GM20000 (cell line): ENCODE data around the gene ST3GAL2.
"Not testable (repeated sequence)": the region's sequence is repeated elsewhere in the genome, so short reads cannot be mapped to it uniquely, and the experiment has no call there.

Experiments used
- DNase-seq: peaks from one replicate; pipeline ENCODE4 v3.0.0; 2012; ENCODE audit warnings: low spot score
- TF ChIP-seq, protein P1 (sequence below): IDR thresholded peaks from 2 replicates; pipeline ENCODE4 v1.5.1; 2012; ENCODE audit warnings: mild to moderate bottlenecking, control low read depth; ENCODE audit errors: extremely low read depth, missing control alignments

The ST3GAL2 gene

GRCh38 chr16:70417661-70418060, 21.2 kb downstream of the ST3GAL2 start:
- DNase-seq = no peak
- TF ChIP-seq, protein P1, sequence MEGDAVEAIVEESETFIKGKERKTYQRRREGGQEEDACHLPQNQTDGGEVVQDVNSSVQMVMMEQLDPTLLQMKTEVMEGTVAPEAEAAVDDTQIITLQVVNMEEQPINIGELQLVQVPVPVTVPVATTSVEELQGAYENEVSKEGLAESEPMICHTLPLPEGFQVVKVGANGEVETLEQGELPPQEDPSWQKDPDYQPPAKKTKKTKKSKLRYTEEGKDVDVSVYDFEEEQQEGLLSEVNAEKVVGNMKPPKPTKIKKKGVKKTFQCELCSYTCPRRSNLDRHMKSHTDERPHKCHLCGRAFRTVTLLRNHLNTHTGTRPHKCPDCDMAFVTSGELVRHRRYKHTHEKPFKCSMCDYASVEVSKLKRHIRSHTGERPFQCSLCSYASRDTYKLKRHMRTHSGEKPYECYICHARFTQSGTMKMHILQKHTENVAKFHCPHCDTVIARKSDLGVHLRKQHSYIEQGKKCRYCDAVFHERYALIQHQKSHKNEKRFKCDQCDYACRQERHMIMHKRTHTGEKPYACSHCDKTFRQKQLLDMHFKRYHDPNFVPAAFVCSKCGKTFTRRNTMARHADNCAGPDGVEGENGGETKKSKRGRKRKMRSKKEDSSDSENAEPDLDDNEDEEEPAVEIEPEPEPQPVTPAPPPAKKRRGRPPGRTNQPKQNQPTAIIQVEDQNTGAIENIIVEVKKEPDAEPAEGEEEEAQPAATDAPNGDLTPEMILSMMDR = no peak

DNA sequence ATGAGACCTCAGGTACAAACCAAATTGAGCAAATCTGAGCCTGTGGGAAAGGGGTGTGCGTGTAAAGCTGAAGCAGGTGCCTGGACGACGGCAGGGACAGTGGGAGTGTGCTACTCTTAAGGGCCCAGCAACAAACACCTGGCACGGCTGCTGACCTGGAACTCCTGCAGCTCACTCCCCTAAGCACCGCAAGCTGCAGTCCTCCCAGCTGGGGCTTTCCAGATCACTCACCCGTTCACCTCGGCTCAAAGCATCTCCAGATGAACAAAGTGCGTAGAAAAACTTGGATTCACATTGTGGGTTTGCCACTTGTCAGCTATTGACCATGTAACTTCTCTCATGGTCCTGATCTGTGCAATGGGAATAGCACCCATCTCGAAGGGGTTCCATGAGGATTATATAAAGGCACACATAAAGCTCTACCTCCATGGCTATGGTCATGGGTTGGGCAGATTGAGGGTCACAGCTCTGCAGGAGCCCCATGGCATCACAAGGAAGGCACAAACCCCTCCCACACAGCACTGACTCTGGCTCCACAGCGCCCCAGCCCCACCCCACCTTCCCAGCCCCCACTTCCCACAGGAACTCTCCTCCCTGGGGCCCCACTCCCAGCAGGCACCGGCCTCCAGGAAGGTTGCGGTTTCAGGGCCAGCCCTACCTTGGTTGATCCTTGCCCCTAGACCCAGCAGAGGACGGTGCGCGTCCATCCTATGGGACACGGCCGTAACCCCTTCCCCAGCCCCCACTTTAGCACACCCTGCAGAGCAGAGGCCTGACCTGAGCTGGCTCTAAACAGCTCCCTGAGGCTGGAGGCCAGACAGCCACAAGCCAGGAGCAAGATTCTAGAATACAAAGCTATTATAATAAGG, 21.9 kb downstream of the ST3GAL2 start:
- TF ChIP-seq, protein P1 = no peak
- peak; percentile 65 for DNase-seq

DNA sequence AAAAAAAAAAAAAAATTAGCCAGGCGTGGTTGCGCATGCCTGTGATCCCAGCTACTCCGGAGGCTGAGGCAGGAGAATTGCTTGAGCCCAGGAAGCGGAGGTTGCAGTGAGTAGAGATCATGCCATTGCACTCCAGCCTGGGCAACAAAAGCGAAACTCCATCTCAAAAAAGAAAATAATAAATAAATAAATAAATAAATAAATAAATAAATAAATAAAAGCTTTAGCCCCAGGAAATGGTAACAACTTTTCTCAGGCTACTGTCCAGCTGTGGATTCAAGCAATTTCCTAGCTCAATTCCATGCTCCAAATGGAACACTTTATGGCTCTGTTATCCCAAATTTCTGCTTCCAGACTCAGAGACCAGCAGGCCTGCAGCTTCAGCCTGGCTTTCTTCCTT, 25.3 kb downstream of the ST3GAL2 start:
- DNase-seq = not testable (repeated sequence)

GRCh38 chr16:70412385-70412784, 26.5 kb downstream of the ST3GAL2 start:
- TF ChIP-seq, protein P1 = no peak
- DNase-seq = no peak

GRCh38 chr16:70410734-70411133, 28.2 kb downstream of the ST3GAL2 start:
- TF ChIP-seq, protein P1 = no peak
- DNase-seq = no peak

DNA sequence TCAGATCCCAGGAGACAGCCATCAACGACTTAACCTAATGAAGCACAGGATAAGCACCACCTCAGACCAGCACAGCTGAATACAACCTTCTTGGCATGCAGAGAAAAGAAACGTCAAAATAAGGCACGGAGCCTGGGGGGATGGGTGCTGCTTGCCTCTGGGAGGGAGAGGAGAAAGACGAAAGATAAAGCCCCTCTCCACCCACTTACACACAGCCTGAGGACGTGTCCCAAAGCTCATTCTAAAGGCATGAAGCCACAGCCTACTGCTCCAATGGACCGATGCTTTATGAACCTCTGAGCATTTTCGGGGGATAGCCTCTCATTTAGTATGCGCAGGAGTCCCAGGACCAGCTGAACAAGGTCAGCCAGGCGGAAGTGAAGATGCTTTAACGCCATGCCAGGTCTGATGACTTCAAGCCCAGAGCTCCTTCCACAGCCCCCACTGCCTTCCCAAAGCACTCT, 31.1 kb downstream of the ST3GAL2 start:
- peak; percentile 51 for DNase-seq

DNA sequence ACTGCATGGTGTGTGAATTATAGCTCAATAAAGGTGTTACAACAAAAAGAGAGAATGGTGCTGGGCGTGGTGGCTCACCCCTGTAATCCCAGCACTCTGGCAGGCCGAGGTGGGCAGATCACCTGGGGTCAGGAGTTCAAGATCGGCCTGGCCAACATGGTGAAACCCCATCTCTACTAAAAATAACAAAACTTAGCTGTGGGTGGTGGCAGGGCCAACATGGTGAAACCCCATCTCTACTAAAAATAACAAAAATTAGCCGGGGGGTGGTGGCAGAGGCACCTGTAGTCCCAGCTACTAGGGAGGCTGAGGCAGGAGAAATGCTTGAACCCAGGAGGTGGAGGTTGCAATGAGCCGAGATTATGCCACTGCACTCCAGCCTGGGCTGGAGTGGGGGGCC, 32.8 kb downstream of the ST3GAL2 start:
- not testable (repeated sequence) for DNase-seq

More for the DNA sequence above, 31.1 kb downstream of the ST3GAL2 start:
- TF ChIP-seq, protein P1 = no peak

- TF ChIP-seq, protein P1 = no peak
- DNase-seq = no peak
Observed at GRCh38 chr16:70402916-70403659, 35.8 kb downstream of the ST3GAL2 start.
